A549 (cell line): ENCODE measurements around the gene SUGP1.

Source experiments
- HDAC2 ChIP-seq: fragments of 200-600 bp; sonication (generic); IDR thresholded peaks from 2 replicates; pipeline ENCODE4 v1.6.1; 2016
- HEYL ChIP-seq: fragments of 250-450 bp; sonication (Bioruptor Pico); IDR thresholded peaks from 2 replicates; pipeline ENCODE4 v1.8.0; 2021; ENCODE audit warnings: mild to moderate bottlenecking, moderate library complexity
- MAX ChIP-seq: IDR thresholded peaks from 2 replicates; pipeline ENCODE4 v1.6.1; 2012
- NFE2L2 ChIP-seq: fragments of 150-350 bp; conservative IDR thresholded peaks from 2 replicates; pipeline ENCODE4 v1.6.1; 2014; ENCODE audit warnings: low read length
- SREBF2 ChIP-seq: fragments of 450-650 bp; IDR thresholded peaks from 2 replicates; pipeline ENCODE4 v1.6.1; 2014; ENCODE audit warnings: mild to moderate bottlenecking, moderate library complexity
- ZFP36 ChIP-seq: fragments of 450-650 bp; IDR thresholded peaks from 2 replicates; pipeline ENCODE4 v1.6.1; 2014; ENCODE audit warnings: borderline replicate concordance; ENCODE audit not compliant: partially characterized antibody
- TF ChIP-seq, protein P1 (sequence below): fragments of >200 bp; sonication (Bioruptor Twin); formaldehyde crosslinking; IDR thresholded peaks from 3 replicates; pipeline ENCODE4 v1.5.1; 2016

GRCh38 chr19:19230999-19231398 lies 89.3 kb downstream of the SUGP1 start:
- no peak for TF ChIP-seq HEYL
- TF ChIP-seq, protein P1, sequence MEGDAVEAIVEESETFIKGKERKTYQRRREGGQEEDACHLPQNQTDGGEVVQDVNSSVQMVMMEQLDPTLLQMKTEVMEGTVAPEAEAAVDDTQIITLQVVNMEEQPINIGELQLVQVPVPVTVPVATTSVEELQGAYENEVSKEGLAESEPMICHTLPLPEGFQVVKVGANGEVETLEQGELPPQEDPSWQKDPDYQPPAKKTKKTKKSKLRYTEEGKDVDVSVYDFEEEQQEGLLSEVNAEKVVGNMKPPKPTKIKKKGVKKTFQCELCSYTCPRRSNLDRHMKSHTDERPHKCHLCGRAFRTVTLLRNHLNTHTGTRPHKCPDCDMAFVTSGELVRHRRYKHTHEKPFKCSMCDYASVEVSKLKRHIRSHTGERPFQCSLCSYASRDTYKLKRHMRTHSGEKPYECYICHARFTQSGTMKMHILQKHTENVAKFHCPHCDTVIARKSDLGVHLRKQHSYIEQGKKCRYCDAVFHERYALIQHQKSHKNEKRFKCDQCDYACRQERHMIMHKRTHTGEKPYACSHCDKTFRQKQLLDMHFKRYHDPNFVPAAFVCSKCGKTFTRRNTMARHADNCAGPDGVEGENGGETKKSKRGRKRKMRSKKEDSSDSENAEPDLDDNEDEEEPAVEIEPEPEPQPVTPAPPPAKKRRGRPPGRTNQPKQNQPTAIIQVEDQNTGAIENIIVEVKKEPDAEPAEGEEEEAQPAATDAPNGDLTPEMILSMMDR = no peak
- TF ChIP-seq NFE2L2 = no peak
- TF ChIP-seq ZFP36 = no peak
- TF ChIP-seq SREBF2 = no peak
- no peak for TF ChIP-seq MAX
- TF ChIP-seq HDAC2 = no peak
